DMS153 (cell line): Measurements from ENCODE around the gene RHBDD3.

Experiments used
- DNase-seq: peaks from one replicate; lab custom pipeline; 2025; lab: John Stamatoyannopoulos, UW

Gene RHBDD3

GRCh38 chr22:29269230-29269604, 1.4 kb upstream of the RHBDD3 start:
- DNase-seq: no peak

- DNase-seq: no peak
These were observed 889 bp upstream of the RHBDD3 start for GRCh38 chr22:29268511-29269229.

GRCh38 chr22:29267462-29267857, 321 bp downstream of the RHBDD3 start:
- DNase-seq: no peak

GRCh38 chr22:29266564-29267461, 968 bp downstream of the RHBDD3 start:
- no peak for DNase-seq

- no peak for DNase-seq
These were observed 1.9 kb downstream of the RHBDD3 start for GRCh38 chr22:29265929-29266328.

- DNase-seq: no peak
These were observed 2.5 kb downstream of the RHBDD3 start for GRCh38 chr22:29265305-29265704.

- no peak for DNase-seq
These were observed 3.9 kb downstream of the RHBDD3 start for GRCh38 chr22:29263791-29264276.

GRCh38 chr22:29260601-29261315, 7.0 kb downstream of the RHBDD3 start:
- DNase-seq: no peak

GRCh38 chr22:29260031-29260560, 7.7 kb downstream of the RHBDD3 start:
- DNase-seq: no peak

GRCh38 chr22:29259253-29259899, 8.4 kb downstream of the RHBDD3 start:
- no peak for DNase-seq

- DNase-seq: no peak
These were observed 9.2 kb downstream of the RHBDD3 start for GRCh38 chr22:29258407-29259252.

GRCh38 chr22:29257751-29258181, 10.0 kb downstream of the RHBDD3 start:
- DNase-seq: no peak

GRCh38 chr22:29256606-29257325, 11.0 kb downstream of the RHBDD3 start:
- DNase-seq: no peak

GRCh38 chr22:29255064-29255621, 12.6 kb downstream of the RHBDD3 start:
- DNase-seq: no peak

GRCh38 chr22:29254286-29254660, 13.5 kb downstream of the RHBDD3 start:
- DNase-seq: no peak

GRCh38 chr22:29253561-29254285, 14.1 kb downstream of the RHBDD3 start:
- no peak for DNase-seq

GRCh38 chr22:29251981-29252911, 15.5 kb downstream of the RHBDD3 start:
- no peak for DNase-seq

GRCh38 chr22:29251265-29251664, 16.5 kb downstream of the RHBDD3 start:
- no peak for DNase-seq
